Measurements from ENCODE around the gene RAD9B.
"Not testable (repeated sequence)": the region's sequence is repeated elsewhere in the genome, so short reads cannot be mapped to it uniquely, and the experiment has no call there.

The RAD9B gene

DNA sequence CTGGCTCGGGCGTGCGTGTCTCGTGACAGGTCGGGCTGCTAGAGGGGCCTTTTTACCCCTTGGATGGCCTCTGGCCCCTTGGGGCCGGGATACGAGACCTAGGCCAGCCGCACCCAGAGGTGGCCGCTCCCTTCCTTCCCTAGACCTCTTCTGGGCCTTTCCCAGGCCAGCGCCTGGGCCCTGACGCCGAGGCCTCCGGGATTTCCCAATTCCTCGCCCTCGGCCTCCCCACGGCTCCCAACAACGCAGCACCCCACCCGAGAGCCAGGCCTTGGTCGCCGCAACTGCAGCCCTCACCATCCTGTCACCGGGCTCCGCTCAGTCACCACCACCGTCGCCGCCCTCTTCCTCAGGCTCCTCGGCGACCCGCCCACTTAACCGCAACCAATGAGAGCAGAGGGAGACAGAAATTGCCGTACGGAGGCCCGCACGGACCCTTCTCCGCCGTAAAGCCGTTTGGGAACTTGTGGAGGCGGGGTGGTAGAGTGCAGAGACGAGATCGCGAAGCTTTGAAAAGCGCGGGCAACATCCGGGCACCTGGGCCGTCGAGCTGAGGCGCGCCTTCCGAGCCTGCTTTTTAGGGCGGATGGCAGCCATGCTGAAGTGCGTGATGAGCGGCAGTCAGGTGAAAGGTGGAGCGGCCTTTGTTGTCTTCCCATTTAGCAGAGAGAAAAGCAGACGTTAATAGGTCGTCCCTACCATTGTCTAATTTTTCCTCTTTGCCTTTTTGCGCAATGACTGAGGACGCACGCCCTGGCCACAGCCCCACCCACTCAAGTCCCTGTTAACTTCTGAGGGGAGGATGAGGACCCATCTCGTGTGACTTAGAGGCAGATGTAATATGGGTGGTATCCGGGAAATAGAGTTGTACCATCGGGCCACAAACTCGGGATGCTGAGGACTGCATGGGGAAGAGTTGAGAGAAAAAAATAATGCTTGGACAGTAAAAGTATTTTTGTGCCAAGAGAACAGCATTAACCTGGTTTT, at the start of gene RAD9B, which contains the start of gene VPS29:
TSS of gene RAD9B (plus strand) at position 580 of the 987 bp plus-strand sequence. CDS start at position 587, 7 bp downstream.
TSS of gene VPS29 (minus strand) at position 360 of the 987 bp plus-strand sequence. CDS start at position 300, 60 bp downstream.
- Mint-ChIP-seq H3K27me3 (ENCODE audit: low read depth) (peaks cover 4% of the 10 kb centered on the region), H3K9me3 (peaks cover 8% of the 10 kb centered on the region), H3K36me3 (ENCODE audit: low read depth) (peaks cover 18% of the 10 kb centered on the region), H3K4me1 (ENCODE audit: low read depth) (peaks cover 28% of the 10 kb centered on the region), H3K4me3 (peak within 1 kb of the TSS; percentile 96), H3K27ac (peak within 1 kb of the TSS; percentile 98)

GRCh38 chr12:110453569-110454296, 48.4 kb upstream of the RAD9B start:
- Mint-ChIP-seq H3K4me1 (ENCODE audit: low read depth) (peaks cover 27% of the 10 kb centered on the region), H3K9me3 (no peaks in the 10 kb centered on the region), H3K27ac (no peak overlapping the region), H3K4me3 (no peak overlapping the region), H3K36me3 (ENCODE audit: low read depth) (peaks cover 20% of the 10 kb centered on the region), H3K27me3 (ENCODE audit: low read depth) (no peaks in the 10 kb centered on the region)

DNA sequence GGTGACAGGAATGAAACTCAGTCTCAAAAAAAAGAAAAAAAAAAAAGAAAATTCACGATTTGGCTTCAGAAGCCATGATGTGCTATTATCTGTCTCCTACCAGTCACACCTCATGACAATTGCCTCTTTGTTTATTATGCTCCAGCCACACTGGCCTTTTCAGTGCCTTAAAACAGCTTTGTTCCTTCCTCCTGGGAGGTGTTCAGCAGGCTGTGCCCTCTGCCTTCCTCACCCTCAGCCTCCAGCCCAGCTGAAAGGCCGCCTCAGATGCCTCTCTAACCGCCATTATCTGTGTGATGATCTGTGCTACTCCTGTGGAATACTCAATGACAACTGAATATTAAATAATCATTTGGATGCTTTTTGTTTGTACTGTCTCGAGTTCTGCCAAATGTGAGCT, 43.4 kb upstream of the RAD9B start:
- no peak overlapping the region for H3K4me3 Mint-ChIP-seq
- H3K9me3 Mint-ChIP-seq: no peaks in the 10 kb centered on the region
- H3K4me1 Mint-ChIP-seq (ENCODE audit: low read depth): peaks cover 7% of the 10 kb centered on the region
- peak overlapping the region; percentile 6 for H3K27ac Mint-ChIP-seq
- H3K27me3 Mint-ChIP-seq (ENCODE audit: low read depth): no peaks in the 10 kb centered on the region
- peaks cover 13% of the 10 kb centered on the region for H3K36me3 Mint-ChIP-seq (ENCODE audit: low read depth)

- H3K4me3 Mint-ChIP-seq; H3K27me3 Mint-ChIP-seq (ENCODE audit: low read depth); H3K4me1 Mint-ChIP-seq (ENCODE audit: low read depth); H3K27ac Mint-ChIP-seq; H3K9me3 Mint-ChIP-seq: not testable (repeated sequence)
- peaks cover 14% of the 10 kb centered on the region for H3K36me3 Mint-ChIP-seq (ENCODE audit: low read depth)
Measured at GRCh38 chr12:110461189-110461588, 40.9 kb upstream of the RAD9B start.

DNA sequence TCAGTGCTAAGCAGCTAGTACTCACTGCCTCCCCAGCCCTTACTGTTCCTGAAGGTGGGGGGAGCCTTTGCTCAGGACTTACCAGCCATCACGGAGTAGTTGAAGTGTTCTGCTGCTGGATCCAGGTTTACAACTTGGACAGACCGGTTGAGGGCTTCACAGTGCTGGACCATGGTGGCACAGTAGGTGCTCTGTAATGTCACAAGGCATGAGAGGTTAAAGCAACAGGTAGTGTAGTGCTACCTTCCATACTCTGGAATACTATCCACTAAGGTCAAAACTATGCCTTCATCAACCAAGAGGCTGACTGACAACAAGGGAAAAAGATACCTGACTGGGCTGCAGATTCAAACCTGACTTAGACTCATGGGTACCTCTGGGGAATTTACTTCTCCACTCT, 37.1 kb upstream of the RAD9B start:
- Mint-ChIP-seq H3K36me3 (ENCODE audit: low read depth) (peaks cover 12% of the 10 kb centered on the region), H3K9me3 (no peaks in the 10 kb centered on the region), H3K4me3 (no peak overlapping the region), H3K27me3 (ENCODE audit: low read depth) (no peaks in the 10 kb centered on the region), H3K4me1 (ENCODE audit: low read depth) (peaks cover 28% of the 10 kb centered on the region), H3K27ac (no peak overlapping the region)

GRCh38 chr12:110465765-110466164, 36.4 kb upstream of the RAD9B start:
- not testable (repeated sequence) for H3K27ac Mint-ChIP-seq; H3K4me3 Mint-ChIP-seq; H3K27me3 Mint-ChIP-seq (ENCODE audit: low read depth); H3K9me3 Mint-ChIP-seq
- Mint-ChIP-seq H3K4me1 (ENCODE audit: low read depth) (peaks cover 30% of the 10 kb centered on the region), H3K36me3 (ENCODE audit: low read depth) (peaks cover 12% of the 10 kb centered on the region)

DNA sequence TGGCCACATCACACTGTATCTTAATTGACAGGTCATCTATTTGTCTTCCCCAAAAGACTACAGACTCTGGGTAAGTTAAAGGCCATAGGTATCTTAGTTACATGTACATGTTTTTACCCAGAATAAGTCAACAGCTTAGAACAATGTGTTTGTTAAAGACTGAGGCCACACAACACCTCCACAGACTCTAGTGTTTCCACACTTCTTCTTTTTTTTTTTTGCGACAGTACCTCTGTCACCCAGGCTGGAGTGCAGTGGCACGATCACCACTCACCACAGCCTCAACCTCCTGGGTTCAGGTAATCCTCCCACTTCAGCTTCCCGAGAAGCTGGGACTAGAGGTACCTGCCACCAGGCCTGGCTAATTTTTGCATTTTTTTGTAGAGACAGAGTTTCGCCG, 35.3 kb upstream of the RAD9B start:
- H3K27ac Mint-ChIP-seq: no peak overlapping the region
- H3K4me1 Mint-ChIP-seq (ENCODE audit: low read depth): peaks cover 30% of the 10 kb centered on the region
- H3K4me3 Mint-ChIP-seq: no peak overlapping the region
- peaks cover 12% of the 10 kb centered on the region for H3K36me3 Mint-ChIP-seq (ENCODE audit: low read depth)
- no peaks in the 10 kb centered on the region for H3K27me3 Mint-ChIP-seq (ENCODE audit: low read depth)
- no peaks in the 10 kb centered on the region for H3K9me3 Mint-ChIP-seq

- Mint-ChIP-seq H3K27ac (peak overlapping the region; percentile 90), H3K4me3 (peak overlapping the region; percentile 97), H3K9me3 (no peaks in the 10 kb centered on the region), H3K4me1 (ENCODE audit: low read depth) (peaks cover 27% of the 10 kb centered on the region), H3K27me3 (ENCODE audit: low read depth) (no peaks in the 10 kb centered on the region), H3K36me3 (ENCODE audit: low read depth) (peaks cover 8% of the 10 kb centered on the region)
Measured at GRCh38 chr12:110467847-110468213, 34.3 kb upstream of the RAD9B start.

- H3K4me1 Mint-ChIP-seq (ENCODE audit: low read depth): peaks cover 27% of the 10 kb centered on the region
- H3K27ac Mint-ChIP-seq: peak within 1 kb of the TSS; percentile 90
- H3K4me3 Mint-ChIP-seq: peak within 1 kb of the TSS; percentile 97
- H3K36me3 Mint-ChIP-seq (ENCODE audit: low read depth): peaks cover 8% of the 10 kb centered on the region
- H3K9me3 Mint-ChIP-seq: no peaks in the 10 kb centered on the region
- no peaks in the 10 kb centered on the region for H3K27me3 Mint-ChIP-seq (ENCODE audit: low read depth)
Measured at GRCh38 chr12:110468214-110469048, 33.7 kb upstream of the RAD9B start, which contains the start of the genes FAM216A and GPN3. Gene FAM216A, plus strand, starts transcription at chr12:110468845. Its CDS starts 31 bp downstream, at chr12:110468876. Gene GPN3, minus strand, starts transcription at chr12:110468257. Its CDS starts 54 bp downstream, at chr12:110468203.

- H3K4me1 Mint-ChIP-seq (ENCODE audit: low read depth): no peaks in the 10 kb centered on the region
- H3K27ac Mint-ChIP-seq: no peak overlapping the region
- H3K27me3 Mint-ChIP-seq (ENCODE audit: low read depth): no peaks in the 10 kb centered on the region
- H3K4me3 Mint-ChIP-seq: no peak overlapping the region
- no peaks in the 10 kb centered on the region for H3K9me3 Mint-ChIP-seq
- H3K36me3 Mint-ChIP-seq (ENCODE audit: low read depth): peaks cover 3% of the 10 kb centered on the region
Measured at GRCh38 chr12:110475426-110475825, 26.7 kb upstream of the RAD9B start.

GRCh38 chr12:110498984-110499706, 3.0 kb upstream of the RAD9B start:
- Mint-ChIP-seq H3K27me3 (ENCODE audit: low read depth) (peaks cover 4% of the 10 kb centered on the region), H3K9me3 (peaks cover 8% of the 10 kb centered on the region), H3K4me3 (peak overlapping the region; percentile 70), H3K27ac (peak overlapping the region; percentile 70), H3K4me1 (ENCODE audit: low read depth) (peaks cover 33% of the 10 kb centered on the region), H3K36me3 (ENCODE audit: low read depth) (peaks cover 30% of the 10 kb centered on the region)

DNA sequence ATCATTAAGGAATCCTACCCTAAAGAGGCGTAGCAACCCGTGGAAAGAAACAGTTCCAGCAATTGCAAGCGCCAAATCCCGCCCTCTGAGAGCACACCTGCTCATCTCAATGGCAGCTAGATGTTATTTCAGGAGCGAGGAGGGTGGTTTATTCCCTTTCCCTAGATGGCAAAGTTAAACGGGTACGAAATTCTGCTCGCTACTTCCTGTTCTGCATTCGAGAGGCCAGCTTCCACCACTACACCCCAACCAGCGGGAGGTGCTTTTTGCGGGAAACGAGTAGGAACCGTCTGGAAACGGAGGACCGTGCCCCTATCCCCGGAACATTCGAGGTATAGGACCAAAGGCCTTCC, 756 bp upstream of the RAD9B start:
- Mint-ChIP-seq H3K4me3 (peak overlapping the region; percentile 96), H3K36me3 (ENCODE audit: low read depth) (peaks cover 20% of the 10 kb centered on the region), H3K4me1 (ENCODE audit: low read depth) (peaks cover 28% of the 10 kb centered on the region), H3K27me3 (ENCODE audit: low read depth) (peaks cover 4% of the 10 kb centered on the region), H3K27ac (peak overlapping the region; percentile 98), H3K9me3 (peaks cover 8% of the 10 kb centered on the region)

DNA sequence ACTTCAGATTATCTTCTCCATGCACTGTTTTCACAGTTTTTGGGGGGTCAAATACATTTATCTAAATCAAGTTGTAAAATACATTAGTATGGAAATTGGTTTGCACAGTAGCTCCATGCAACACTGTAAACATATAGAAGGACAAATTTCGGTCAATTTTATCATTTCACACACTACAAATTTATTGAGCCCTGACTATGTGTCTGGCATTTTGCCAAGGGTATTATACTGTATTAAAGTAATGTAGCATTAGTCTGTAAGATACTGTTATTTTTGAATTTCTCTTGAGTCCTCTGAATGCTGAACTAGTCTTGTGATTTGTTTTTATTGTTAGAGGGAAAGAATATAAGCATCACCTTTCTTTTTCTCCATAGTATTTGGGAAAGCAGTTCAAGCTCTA, 1.3 kb downstream of the RAD9B start:
- peaks cover 18% of the 10 kb centered on the region for H3K36me3 Mint-ChIP-seq (ENCODE audit: low read depth)
- H3K4me3 Mint-ChIP-seq: no peak overlapping the region
- no peak overlapping the region for H3K27ac Mint-ChIP-seq
- H3K27me3 Mint-ChIP-seq (ENCODE audit: low read depth): peaks cover 4% of the 10 kb centered on the region
- H3K9me3 Mint-ChIP-seq: peaks cover 8% of the 10 kb centered on the region
- H3K4me1 Mint-ChIP-seq (ENCODE audit: low read depth): peaks cover 28% of the 10 kb centered on the region

Measured in T-helper 1 cell treated with Interleukin-12 subunit alpha and Interleukin-12 subunit beta and Interleukin-4 antibody, amounts not matched to agents 30 μg/mL and 1 μg/mL, for 36 hours (primary cell).